Measurements from ENCODE around the gene XPC.

The XPC gene

GRCh38 chr3:14169871-14170270 is 8.5 kb downstream of the XPC start:
- DNase-seq = no peak

GRCh38 chr3:14169435-14169834 is 9.0 kb downstream of the XPC start:
- no peak for DNase-seq

- no peak for DNase-seq
These were observed 11.4 kb downstream of the XPC start for GRCh38 chr3:14166877-14167603.

- no peak for DNase-seq
These were observed 16.2 kb downstream of the XPC start for GRCh38 chr3:14162178-14162577.

GRCh38 chr3:14161282-14161681 is 17.1 kb downstream of the XPC start:
- DNase-seq = no peak

GRCh38 chr3:14159426-14159825 is 19.0 kb downstream of the XPC start:
- no peak for DNase-seq

- no peak for DNase-seq
These were observed 20.0 kb downstream of the XPC start for GRCh38 chr3:14158370-14158769.

GRCh38 chr3:14157951-14158350 is 20.4 kb downstream of the XPC start:
- DNase-seq = no peak

GRCh38 chr3:14156843-14157561 is 21.4 kb downstream of the XPC start:
- DNase-seq = no peak

GRCh38 chr3:14156201-14156600 is 22.2 kb downstream of the XPC start:
- no peak for DNase-seq

GRCh38 chr3:14154895-14155440 is 23.4 kb downstream of the XPC start:
- no peak for DNase-seq

GRCh38 chr3:14154276-14154675 is 24.1 kb downstream of the XPC start:
- DNase-seq = no peak

GRCh38 chr3:14153663-14154062 is 24.7 kb downstream of the XPC start:
- no peak for DNase-seq

- no peak for DNase-seq
These were observed 25.4 kb downstream of the XPC start for GRCh38 chr3:14152963-14153355.

GRCh38 chr3:14152233-14152962 is 26.0 kb downstream of the XPC start:
- DNase-seq = no peak

- no peak for DNase-seq
These were observed 26.8 kb downstream of the XPC start for GRCh38 chr3:14151471-14152083.

- DNase-seq = no peak
These were observed 27.7 kb downstream of the XPC start for GRCh38 chr3:14150491-14151230.

GRCh38 chr3:14150078-14150477 is 28.3 kb downstream of the XPC start:
- DNase-seq = no peak

GRCh38 chr3:14148041-14148985 is 30.1 kb downstream of the XPC start:
- DNase-seq = no peak

- no peak for DNase-seq
These were observed 30.8 kb downstream of the XPC start for GRCh38 chr3:14147617-14148016.

- DNase-seq = no peak
These were observed 31.4 kb downstream of the XPC start for GRCh38 chr3:14147066-14147435.

Data from NCI-H774 (cell line).